AG04450 (cell line): ENCODE measurements around the gene PLAU. TPM values are rescaled to one million over a fixed set of nuclear protein-coding genes. Genes with fewer than 3 reads are reported as not detected.

Experiments
- CTCF ChIA-PET: fragments of 300-600, 350-600 bp; formaldehyde crosslinking; extraction: SDS; loops from one replicate; lab custom pipeline; 2022; ENCODE audit warnings: antibody characterized with exemption, inconsistent platforms; lab: Charles Lee
- POLR2A ChIA-PET: fragments of 350-600 bp; formaldehyde crosslinking; extraction: SDS; loops from one replicate; lab custom pipeline; 2021; ENCODE audit warnings: antibody characterized with exemption, inconsistent platforms; lab: Yijun Ruan, JAX
- DNase-seq: peaks from one replicate; pipeline ENCODE4 v3.0.0-alpha.2; 2011; ENCODE audit warnings: low read depth, low spot score
- H3K27ac ChIP-seq: one replicate; pipeline ENCODE4 v1.5.1; 2012; ENCODE audit warnings: low read depth, low read length, control low read depth
- H3K27me3 ChIP-seq: one replicate; pipeline ENCODE4 v1.6.0; 2012; ENCODE audit warnings: low read length; ENCODE audit not compliant: control insufficient read depth, insufficient read depth
- H3K4me3 ChIP-seq: 2 replicates; pipeline ENCODE4 v1.5.1; 2011; ENCODE audit warnings: mild to moderate bottlenecking, low read depth, low read length, control low read depth
- H3K9me3 ChIP-seq: 2 replicates; pipeline ENCODE4 v1.5.1; 2012; ENCODE audit warnings: low read length; ENCODE audit not compliant: control insufficient read depth, insufficient read depth
- CTCF ChIP-seq: IDR thresholded peaks from 2 replicates; pipeline ENCODE4 v1.5.1; 2011; ENCODE audit warnings: low read depth, low read length, control low read depth, inconsistent platforms
- polyA plus RNA-seq: library from polyadenylated mRNA; depleted of rRNA; stranded (reverse); fragments of >200 nt; gene quantifications from 2 replicates; pipeline ENCODE4 v1.2.3, GENCODE V29; 2011

Gene PLAU
- polyA plus RNA-seq, 1 experiment: 241 TPM

- DNase-seq: no peak
- H3K9me3 ChIP-seq: peaks cover 12% of the 10 kb centered on the region
- no peak overlapping the region for H3K27ac ChIP-seq
- TF ChIP-seq CTCF: no peak
- H3K27me3 ChIP-seq: no peaks in the 10 kb centered on the region
- POLR2A ChIA-PET: no interaction called here
- H3K4me3 ChIP-seq: no peak overlapping the region
- CTCF ChIA-PET: interaction anchor here (0.6 to 5.5 kb wide), 6 partner anchors 12 to 136 kb away, joined by 3 to 204 read pairs (median 4); no protein-coding TSS in a partner anchor
Observed at GRCh38 chr10:73944356-73945100, 33.6 kb downstream of the PLAU start.

- ChIA-PET POLR2A (interaction anchor here (0.5 to 0.8 kb wide), 2 partner anchors 51 to 93 kb away, joined by 3 to 4 read pairs; partner anchors contain the start of gene VCL), CTCF (interaction anchor here (1.3 to 1.8 kb wide), 2 partner anchors 10 to 60 kb away, joined by 3 to 4 read pairs; no protein-coding TSS in a partner anchor)
- H3K9me3 ChIP-seq: peaks cover 12% of the 10 kb centered on the region
- H3K27me3 ChIP-seq: no peaks in the 10 kb centered on the region
- H3K27ac ChIP-seq: no peak overlapping the region
- H3K4me3 ChIP-seq: no peak overlapping the region
- DNase-seq: no peak
- 0 out of 2 replicates have a peak, but pooled peaks have one; percentile 3 for TF ChIP-seq CTCF
Observed at GRCh38 chr10:73946253-73947145, 35.6 kb downstream of the PLAU start.

DNA sequence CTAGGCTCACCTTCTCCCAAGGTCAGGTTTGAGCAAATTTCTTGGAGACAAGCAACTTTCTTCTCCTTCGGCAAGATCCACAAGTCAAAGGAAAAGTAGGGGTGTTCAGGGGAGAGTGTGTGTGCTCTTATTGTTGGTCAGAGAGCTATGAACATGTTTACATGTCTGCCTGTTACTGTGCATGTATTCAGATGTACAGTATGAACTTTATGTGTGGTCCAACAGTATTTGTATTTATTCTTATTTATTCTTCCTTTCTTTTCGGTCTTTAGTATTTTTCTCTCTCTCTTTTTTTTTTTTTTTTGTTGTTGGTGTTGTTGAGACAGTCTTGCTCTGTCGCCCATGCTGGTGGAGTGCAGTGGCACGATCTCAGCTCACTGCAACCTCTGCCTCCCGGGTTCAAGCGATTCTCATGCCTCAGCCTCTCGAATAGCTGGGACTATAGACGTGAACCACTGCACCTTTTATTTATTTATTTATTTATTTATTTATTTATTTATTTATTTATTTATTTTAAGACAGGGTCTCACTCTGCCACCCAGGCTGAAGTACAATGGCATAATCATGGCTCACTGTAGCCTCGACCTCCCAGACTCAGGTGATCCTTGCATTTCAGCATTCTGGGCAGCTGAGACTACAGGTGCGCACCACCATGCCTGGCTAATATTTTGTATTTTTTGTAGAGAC is 38.2 kb downstream of the PLAU start:
- DNase-seq: no peak
- CTCF ChIA-PET: interaction anchor here (3.4 kb wide), 1 partner anchor 8 kb away, joined by 18 read pairs; no protein-coding TSS in a partner anchor
- H3K9me3 ChIP-seq: peaks cover 12% of the 10 kb centered on the region
- POLR2A ChIA-PET: no interaction called here
- H3K4me3 ChIP-seq: no peak overlapping the region
- no peak for TF ChIP-seq CTCF
- no peaks in the 10 kb centered on the region for H3K27me3 ChIP-seq
- H3K27ac ChIP-seq: no peak overlapping the region

DNA sequence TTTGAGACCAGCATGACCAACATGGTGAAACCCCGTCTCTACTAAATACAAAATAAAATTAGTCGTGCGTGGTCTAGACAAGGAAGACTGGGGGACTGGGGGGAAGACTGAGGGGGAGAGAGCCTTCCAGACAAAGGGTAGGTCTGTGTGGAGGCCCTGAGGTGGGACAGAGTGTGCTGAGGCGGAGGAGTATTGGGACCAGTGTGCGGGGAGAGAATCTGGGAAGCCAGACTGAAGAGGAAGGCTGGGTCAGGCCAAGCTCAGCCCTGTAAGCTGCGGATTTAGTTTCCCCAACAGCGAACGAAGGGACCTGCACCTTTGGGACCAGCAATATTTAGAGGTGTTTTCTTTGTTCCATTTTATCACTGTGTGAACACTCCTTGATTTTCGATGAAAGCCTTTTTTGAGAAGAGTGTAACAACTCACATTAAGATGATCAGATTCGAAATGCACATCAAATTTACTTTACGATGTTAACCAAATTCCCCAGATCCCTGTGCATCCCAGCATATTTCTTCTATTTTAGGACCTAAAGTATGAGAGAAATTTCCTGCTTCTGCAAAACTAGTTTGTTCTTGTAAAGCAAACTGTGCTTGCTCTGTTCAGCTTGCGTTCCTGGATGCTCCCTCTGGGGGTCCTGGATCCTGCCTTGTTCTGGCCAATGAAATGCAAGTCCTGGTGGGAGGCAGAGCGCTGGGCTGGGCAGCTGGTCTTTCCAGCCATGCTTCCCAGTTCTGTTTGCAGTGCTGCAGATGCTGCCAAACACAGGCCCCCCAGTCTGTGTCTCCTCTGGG is 39.4 kb downstream of the PLAU start:
- POLR2A ChIA-PET: no interaction called here

More for the DNA sequence above, 39.4 kb downstream of the PLAU start:
- no peak for DNase-seq
- CTCF ChIA-PET: interaction anchor here (3.4 kb wide), 1 partner anchor 10 kb away, joined by 18 read pairs; no protein-coding TSS in a partner anchor
- Histone ChIP-seq H3K4me3 (no peak overlapping the region), H3K9me3 (peaks cover 4% of the 10 kb centered on the region; the same call in 1 of the 2 replicates), H3K27me3 (no peaks in the 10 kb centered on the region), H3K27ac (no peak overlapping the region)
- TF ChIP-seq CTCF: no peak
